HG03558 (cell line): Measurements from ENCODE around the gene UBTD2.
"Not testable (repeated sequence)": the region's sequence is repeated elsewhere in the genome, so short reads cannot be mapped to it uniquely, and the experiment has no call there.

Experiments used
- ATAC-seq: cut with Tn5 transposase; IDR thresholded peaks from one replicate; pipeline ENCODE4 v1.9.1; 2021; ENCODE audit warnings: moderate number of reproducible peaks; ENCODE audit not compliant: unreplicated experiment; ENCODE audit errors: extremely low read depth

The UBTD2 gene

GRCh38 chr5:172283020-172283861 is at the start of gene UBTD2:
TSS of gene UBTD2 (minus strand) at chr5:172283764. CDS start at chr5:172283665, 99 bp downstream.
- ATAC-seq, result peak; percentile 73

DNA sequence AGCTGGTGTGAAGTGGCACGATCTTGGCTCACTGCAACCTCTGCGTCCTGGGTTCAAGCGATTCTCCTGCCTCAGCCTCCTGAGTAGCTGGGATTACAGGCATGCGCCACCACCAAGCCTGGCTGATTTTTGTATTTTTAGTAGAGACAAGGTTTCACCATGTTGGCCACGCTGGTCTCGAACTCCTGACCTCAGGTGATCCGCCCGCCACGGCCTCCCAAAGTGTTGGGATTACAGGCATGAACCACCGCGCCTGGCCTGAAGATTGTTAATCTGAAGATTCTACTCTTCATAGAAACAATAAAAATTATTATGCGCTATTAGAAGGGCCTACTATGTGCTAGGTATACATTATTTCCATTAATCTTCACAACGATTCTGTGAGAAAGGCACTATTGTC is 43.3 kb upstream of the UBTD2 start:
- not testable (repeated sequence) for ATAC-seq

GRCh38 chr5:172325452-172325851 is 41.9 kb upstream of the UBTD2 start:
- no peak for ATAC-seq

DNA sequence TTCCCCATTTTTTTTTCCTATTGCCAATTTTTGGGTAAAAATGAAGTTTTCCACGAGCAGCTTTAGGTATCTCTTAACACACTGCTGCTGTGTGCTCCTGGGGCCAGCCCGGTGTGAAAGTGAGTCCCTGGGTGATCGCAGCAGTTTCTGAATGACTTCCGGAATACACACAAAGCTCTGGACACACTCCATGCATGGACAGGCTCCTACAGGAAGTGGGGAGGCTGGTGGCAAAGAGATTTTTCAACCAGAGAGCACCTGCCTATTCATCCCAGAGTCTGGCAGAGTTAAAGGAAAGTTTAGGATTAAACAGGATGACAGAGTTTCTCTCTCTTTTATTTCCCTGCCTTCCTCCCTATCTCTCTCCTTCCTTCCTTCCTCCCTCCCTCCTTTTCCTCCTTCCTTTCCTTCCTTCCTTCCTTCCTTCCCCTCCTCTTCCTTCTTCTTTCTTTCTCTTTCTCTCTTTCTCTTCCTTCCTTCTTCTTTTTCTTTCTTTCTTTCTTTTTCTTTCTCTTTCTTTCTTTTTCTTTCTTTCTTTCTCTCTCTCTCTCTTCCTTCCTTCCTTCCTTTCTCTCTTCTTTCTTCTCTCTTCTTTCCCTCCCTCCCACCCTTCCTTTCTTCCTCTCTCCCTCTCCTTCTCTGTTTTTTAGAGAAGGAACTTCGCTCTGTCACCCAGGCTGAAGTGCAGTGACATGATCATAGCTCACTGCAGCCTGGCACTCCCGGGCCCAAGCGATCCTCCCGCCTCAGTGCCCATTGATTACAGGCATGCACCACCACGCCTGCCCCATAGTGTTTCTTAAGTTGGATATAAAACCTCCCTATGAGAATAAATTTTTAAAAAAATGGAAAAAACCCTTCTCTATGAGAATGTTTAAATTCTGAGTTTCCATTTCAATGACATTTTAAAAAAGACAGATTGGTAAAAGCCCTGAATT is 38.7 kb upstream of the UBTD2 start:
- no peak for ATAC-seq

GRCh38 chr5:172321593-172321992 is 38.0 kb upstream of the UBTD2 start:
- no peak for ATAC-seq

DNA sequence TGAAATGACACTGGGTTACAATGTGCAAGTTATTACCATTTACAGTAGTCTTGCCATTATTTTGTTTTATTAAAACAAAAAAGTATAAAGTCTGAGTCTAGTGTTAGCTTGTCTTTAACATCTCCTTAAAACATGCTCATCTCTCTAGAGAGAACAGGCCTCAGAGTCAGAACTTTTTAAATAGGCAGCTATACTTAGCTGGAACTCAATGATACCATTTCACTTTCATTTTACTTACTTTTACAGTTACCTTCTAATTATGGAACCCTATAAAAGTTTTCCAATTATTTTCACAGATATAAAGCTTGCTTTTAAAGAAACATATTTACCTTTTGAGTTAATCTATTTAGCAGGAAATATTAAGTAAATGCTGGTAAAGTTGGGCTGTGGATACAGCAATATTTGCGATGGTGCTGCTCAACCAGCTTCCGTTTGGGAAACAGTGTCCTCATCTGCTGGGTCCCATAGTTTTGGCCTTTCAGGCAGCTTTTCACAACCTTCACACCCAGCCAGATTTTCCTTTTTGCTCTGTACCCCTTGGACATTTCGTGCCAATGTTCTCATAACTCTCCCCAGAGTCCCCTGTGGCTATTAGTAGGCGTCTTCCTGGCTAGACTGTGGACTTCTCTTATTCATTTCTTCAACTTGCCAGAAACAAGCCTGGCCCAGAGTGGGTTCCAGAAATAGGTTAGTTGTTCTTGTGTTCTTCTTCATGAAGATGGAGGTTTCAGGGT is 36.3 kb upstream of the UBTD2 start:
- ATAC-seq, result no peak

GRCh38 chr5:172315587-172316493 is 32.3 kb upstream of the UBTD2 start:
- no peak for ATAC-seq

GRCh38 chr5:172313915-172314314 is 30.4 kb upstream of the UBTD2 start:
- no peak for ATAC-seq

DNA sequence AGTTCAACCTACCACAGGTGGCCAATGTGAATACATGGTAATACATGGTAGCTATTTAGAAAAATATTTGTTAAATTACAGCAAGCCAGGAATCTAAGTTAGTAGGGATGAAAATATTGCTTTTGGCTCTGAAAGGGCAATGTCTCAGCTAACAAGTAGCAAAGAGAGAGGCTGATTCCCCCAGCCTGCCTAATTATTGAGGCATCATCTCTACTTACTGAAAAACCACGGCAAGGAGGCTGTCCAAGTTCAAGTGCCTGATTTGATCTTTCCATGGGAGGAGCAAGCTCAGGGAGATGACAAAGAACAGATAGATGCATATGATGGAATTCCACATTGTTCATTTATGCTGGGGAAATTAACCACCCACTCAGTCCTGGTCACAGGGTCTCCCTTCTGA is 28.7 kb upstream of the UBTD2 start:
- ATAC-seq, result no peak

- ATAC-seq, result no peak
Measured at GRCh38 chr5:172311605-172312004, 28.0 kb upstream of the UBTD2 start.

GRCh38 chr5:172311026-172311425 is 27.5 kb upstream of the UBTD2 start:
- ATAC-seq, result no peak

- no peak for ATAC-seq
Measured at GRCh38 chr5:172305380-172305779, 21.8 kb upstream of the UBTD2 start.

DNA sequence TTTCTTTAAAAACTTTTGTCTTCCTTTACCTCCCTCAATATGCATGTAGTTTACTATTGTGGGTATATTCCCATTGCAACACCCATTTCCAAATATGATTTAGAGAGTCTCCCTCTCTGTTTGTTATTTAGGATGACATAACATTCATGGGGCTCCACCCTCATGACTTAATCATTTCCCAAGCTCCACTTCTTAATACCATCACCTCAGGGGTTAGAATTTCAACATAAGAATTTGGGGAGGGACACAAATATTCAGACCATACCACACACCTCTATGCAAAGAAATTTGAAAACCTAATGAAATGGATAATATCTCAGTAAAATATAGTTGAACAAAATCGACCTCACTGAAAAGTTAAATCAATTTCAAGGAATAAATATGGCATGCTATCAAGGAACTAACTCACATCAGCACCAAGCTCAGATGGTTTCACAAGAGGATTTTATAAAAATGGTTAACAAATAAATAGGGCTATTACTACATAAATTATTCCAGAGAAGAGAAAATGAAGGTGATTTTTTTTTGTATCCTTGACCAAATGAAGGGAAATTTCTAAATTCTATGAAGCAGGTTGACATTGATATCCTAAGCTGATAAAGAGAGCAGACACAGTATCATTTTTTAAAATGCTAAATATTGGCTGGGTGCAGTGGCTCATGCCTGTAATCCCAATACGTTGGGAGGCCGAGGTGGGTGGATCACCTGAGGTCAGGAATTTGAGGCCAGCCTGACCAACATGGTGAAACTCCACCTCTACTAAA is 20.2 kb upstream of the UBTD2 start:
- ATAC-seq, result no peak

DNA sequence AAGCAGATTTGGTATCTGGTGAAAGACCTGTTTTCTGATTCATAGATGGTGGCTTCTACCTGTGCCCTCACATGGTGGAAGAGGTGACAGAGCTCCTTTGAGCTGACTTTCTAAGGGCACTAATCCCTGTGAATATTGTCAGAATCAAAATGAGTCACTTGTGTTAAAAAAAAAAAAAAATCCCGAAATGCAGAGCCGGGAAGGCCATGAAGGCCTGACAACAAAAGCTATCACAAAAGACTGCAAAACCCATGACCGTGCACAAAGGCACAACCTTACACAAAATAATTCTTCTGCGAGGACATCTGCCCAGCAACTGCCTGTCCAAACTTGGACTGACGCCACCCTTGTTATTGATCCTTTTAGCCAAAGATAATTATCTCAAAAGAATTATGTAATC is 19.6 kb upstream of the UBTD2 start:
- no peak for ATAC-seq

GRCh38 chr5:172302047-172302710 is 18.6 kb upstream of the UBTD2 start:
- ATAC-seq, result no peak

- no peak for ATAC-seq
Measured at GRCh38 chr5:172299916-172300439, 16.4 kb upstream of the UBTD2 start.

GRCh38 chr5:172294831-172295230 is 11.3 kb upstream of the UBTD2 start:
- ATAC-seq, result no peak

- ATAC-seq, result no peak
Measured at GRCh38 chr5:172293745-172294342, 10.3 kb upstream of the UBTD2 start.
